OCI-LY7 (cell line): ENCODE measurements around the gene HELQ. TPM values are rescaled to one million over a fixed set of nuclear protein-coding genes. Genes with fewer than 3 reads are reported as not detected.

ENCODE experiments used
- BruUV-seq: library from RNA; stranded (reverse); fragments of 400-500 nt; replicated peaks from 2 replicates; lab custom pipeline; 2021; lab: Mats Ljungman, UMichigan
- CTCF ChIA-PET: fragments of 300-600 bp; sonication (Branson Sonifier 250); formaldehyde crosslinking; loops from one replicate; lab custom pipeline; 2022; ENCODE audit warnings: antibody characterized with exemption; ENCODE audit not compliant: unreplicated experiment; lab: Charles Lee
- POLR2A ChIA-PET: fragments of 300-600 bp; sonication (Branson Sonifier 250); formaldehyde crosslinking; loops from one replicate; lab custom pipeline; 2022; ENCODE audit warnings: antibody characterized with exemption; lab: Charles Lee
- DNase-seq: peaks from one replicate; pipeline ENCODE4 v3.0.0-alpha.2; 2015; ENCODE audit warnings: low spot score
- H2AFZ ChIP-seq: fragments of 200-600 bp; sonication (generic), shearing (Covaris generic); 2 replicates; pipeline ENCODE4 v1.6.1; 2014; ENCODE audit warnings: mild to moderate bottlenecking, antibody characterized with exemption, low read length, moderate library complexity
- H3K27ac ChIP-seq: fragments of 200-600 bp; sonication (generic); 2 replicates; pipeline ENCODE4 v1.5.1; 2014; ENCODE audit warnings: mixed run types, low read depth, mild to moderate bottlenecking, moderate library complexity, low read length, inconsistent platforms; ENCODE audit not compliant: poor library complexity, severe bottlenecking
- H3K36me3 ChIP-seq: fragments of 200-600 bp; sonication (generic); 2 replicates; pipeline ENCODE4 v1.6.1; 2014; ENCODE audit warnings: mild to moderate bottlenecking, antibody characterized with exemption, low read length, moderate library complexity, mixed read lengths; ENCODE audit not compliant: insufficient read depth
- H3K4me1 ChIP-seq: fragments of 200-600 bp; sonication (generic); 2 replicates; pipeline ENCODE4 v1.5.1; 2014; ENCODE audit warnings: mild to moderate bottlenecking, low read length; ENCODE audit not compliant: insufficient read depth, poor library complexity, severe bottlenecking
- H3K4me2 ChIP-seq: fragments of 200-600 bp; sonication (generic); 2 replicates; pipeline ENCODE4 v1.6.1; 2014; ENCODE audit warnings: mild to moderate bottlenecking, low read length
- H3K4me3 ChIP-seq: fragments of 200-600 bp; sonication (generic); 2 replicates; pipeline ENCODE4 v1.5.1; 2014; ENCODE audit warnings: mild to moderate bottlenecking, low read depth, low read length; ENCODE audit not compliant: poor library complexity, severe bottlenecking
- H3K79me2 ChIP-seq: fragments of 200-600 bp; sonication (generic); 2 replicates; pipeline ENCODE4 v1.6.1; 2016; ENCODE audit warnings: low read depth, mild to moderate bottlenecking, low read length, moderate library complexity, mixed read lengths; ENCODE audit not compliant: insufficient read depth
- H3K9me2 ChIP-seq: fragments of 200-600 bp; sonication (generic); 2 replicates; pipeline ENCODE4 v1.6.1; 2016; ENCODE audit warnings: mild to moderate bottlenecking, low read length, mixed read lengths; ENCODE audit not compliant: insufficient read depth
- H3K9me3 ChIP-seq: fragments of 200-600 bp; sonication (generic); 2 replicates; pipeline ENCODE4 v1.6.1; 2014; ENCODE audit warnings: mild to moderate bottlenecking, mixed run types, low read length, mixed read lengths
- H4K20me1 ChIP-seq: fragments of 200-600 bp; sonication (generic); 2 replicates; pipeline ENCODE4 v1.6.1; 2014; ENCODE audit warnings: mild to moderate bottlenecking, antibody characterized with exemption, low read length, moderate library complexity, mixed read lengths; ENCODE audit not compliant: insufficient read depth
- CTCF ChIP-seq: fragments of 200-600 bp; sonication (generic); conservative IDR thresholded peaks from 2 replicates; pipeline ENCODE4 v1.5.1; 2014; ENCODE audit warnings: mild to moderate bottlenecking, antibody characterized with exemption, low read length, moderate library complexity, mixed read lengths
- EZH2phosphoT487 ChIP-seq: fragments of 200-600 bp; sonication (generic); IDR thresholded peaks from 2 replicates; pipeline ENCODE4 v1.6.1; 2018; ENCODE audit warnings: low read depth, borderline replicate concordance, mild to moderate bottlenecking, mixed run types, antibody characterized with exemption, low read length, moderate library complexity, mixed read lengths
- intact Hi-C: fragments of 100-400 bp; cut with micrococcal nuclease; formaldehyde crosslinking; loops from one replicate; pipeline ENCODE4 v1.10.0; 2022; ENCODE audit not compliant: unreplicated experiment
- small RNA-seq: library from RNA; depleted of rRNA; stranded (forward); fragments of <200 nt; gene quantifications from one replicate; pipeline ENCODE3, GENCODE V24; 2014
- total RNA-seq, 2 experiments: library from RNA; depleted of rRNA in 1 of 2; stranded (reverse); fragments of >200 nt in 1 of 2; shearing (Covaris generic) in 1 of 2; gene quantifications; 2 replicates each; pipeline ENCODE4 v1.2.3, GENCODE V29; 2014 to 2022

Gene HELQ
- total RNA-seq, 2 experiments from 2014 or later = 67.1 to 70.4 TPM

- peaks cover 11% of the 10 kb centered on the region for H3K4me1 ChIP-seq
- H2AFZ ChIP-seq = no peak overlapping the region
- intact Hi-C loops = loop anchor here (5.0 kb wide), 1 partner anchor 97 kb away; the partner anchor contains the start of genes HELQ and MRPS18C
- no peak overlapping the region for H3K27ac ChIP-seq
- H3K9me3 ChIP-seq = no peaks in the 10 kb centered on the region
- H3K4me2 ChIP-seq = no peak overlapping the region
- ChIA-PET POLR2A (interaction anchor here (0.6 to 1.5 kb wide), 3 partner anchors 11 to 243 kb away, joined by 3 to 5 read pairs (median 5); no protein-coding TSS in a partner anchor), CTCF (no interaction called here)
- no peaks in the 10 kb centered on the region for H3K36me3 ChIP-seq
- BruUV-seq = no TSS peak
- H4K20me1 ChIP-seq = no peaks in the 10 kb centered on the region
- DNase-seq = no peak
- no peak overlapping the region for H3K4me3 ChIP-seq
- TF ChIP-seq CTCF = no peak
- TF ChIP-seq EZH2phosphoT487 = no peak
- no peaks in the 10 kb centered on the region for H3K9me2 ChIP-seq
- H3K79me2 ChIP-seq = no peaks in the 10 kb centered on the region
Observed at GRCh38 chr4:83360018-83360417, 95.6 kb downstream of the HELQ start.

- ChIA-PET CTCF (no interaction called here), POLR2A (interaction anchor here (0.6 to 0.9 kb wide), 4 partner anchors 14 to 710 kb away, joined by 3 to 4 read pairs (median 3); no protein-coding TSS in a partner anchor)
- TF ChIP-seq EZH2phosphoT487 (no peak), CTCF (no peak)
- H2AFZ ChIP-seq = no peak overlapping the region
- no peak overlapping the region for H3K4me2 ChIP-seq
- no peaks in the 10 kb centered on the region for H3K9me2 ChIP-seq
- H3K27ac ChIP-seq = no peak overlapping the region
- peaks cover 11% of the 10 kb centered on the region for H3K4me1 ChIP-seq
- no peak overlapping the region for H3K4me3 ChIP-seq
- DNase-seq = no peak
- H4K20me1 ChIP-seq = no peaks in the 10 kb centered on the region
- peaks cover 9% of the 10 kb centered on the region for H3K9me3 ChIP-seq
- BruUV-seq = no TSS peak
- H3K79me2 ChIP-seq = no peaks in the 10 kb centered on the region
- intact Hi-C loops = no loop called here
- H3K36me3 ChIP-seq = no peaks in the 10 kb centered on the region
Observed at GRCh38 chr4:83358410-83358809, 97.2 kb downstream of the HELQ start.

Small RNA genes lying within 50 kb of the gene (small RNA-seq; reads per million reads assigned to genes)
- not detected for gene AC114781.5

Other genes with a start within 250 kb of the HELQ start
- 12.1 and 12.8 TPM in 2 replicates for gene COQ2, start 171.0 kb downstream of the HELQ start, total RNA-seq (2014; rRNA removed; shearing (Covaris generic))
- gene COQ2, start 171.0 kb downstream of the HELQ start, total RNA-seq (2022) = 14.4 and 17.9 TPM in 2 replicates
- 1.8 and 3.1 TPM in 2 replicates for gene HPSE, start 121.0 kb downstream of the HELQ start, total RNA-seq (2014; rRNA removed; shearing (Covaris generic))
- gene HPSE, start 121.0 kb downstream of the HELQ start, total RNA-seq (2022) = 2.4 and 3.0 TPM in 2 replicates
- gene MRPS18C, start 235 bp upstream of the HELQ start, total RNA-seq (2014; rRNA removed; shearing (Covaris generic)) = 38.1 and 41.4 TPM in 2 replicates
- 98.1 and 104 TPM in 2 replicates for gene MRPS18C, start 235 bp upstream of the HELQ start, total RNA-seq (2022)
- 17.7 and 24.4 TPM in 2 replicates for gene ABRAXAS1, start 29.3 kb upstream of the HELQ start, total RNA-seq (2014; rRNA removed; shearing (Covaris generic))
- 26.5 and 28.4 TPM in 2 replicates for gene ABRAXAS1, start 29.3 kb upstream of the HELQ start, total RNA-seq (2022)
- gene GPAT3, start 80.3 kb upstream of the HELQ start, total RNA-seq (2014; rRNA removed; shearing (Covaris generic)) = 0.41 TPM in 1 of 2 replicates, not detected in the other
- gene GPAT3, start 80.3 kb upstream of the HELQ start, total RNA-seq (2022) = not detected in 2 replicates